Activated naive CD8-positive, alpha-beta T cell treated with anti-CD3 and anti-CD28 coated beads, Interleukin-2, amount 50 U/mL, for 24 hours (primary cell): Measurements from ENCODE around the gene CADM1.
"Not testable (repeated sequence)": the region's sequence is repeated elsewhere in the genome, so short reads cannot be mapped to it uniquely, and the experiment has no call there.

Source experiments
- ATAC-seq: fragments of 150-1000 bp; cut with Tn5 transposase; one replicate; pipeline ENCODE4 v1.10.0; 2021
- DNase-seq: peaks from one replicate; pipeline ENCODE4 v3.0.0; 2021
- H3K27ac Mint-ChIP-seq: one replicate; pipeline ENCODE4 v1.8.0; 2021; ENCODE audit warnings: mild to moderate bottlenecking, mixed read lengths
- H3K27me3 Mint-ChIP-seq: one replicate; pipeline ENCODE4 v1.8.0; 2021; ENCODE audit warnings: mixed read lengths
- H3K36me3 Mint-ChIP-seq: one replicate; pipeline ENCODE4 v1.8.0; 2021; ENCODE audit warnings: low read depth, mixed read lengths
- H3K4me1 Mint-ChIP-seq: one replicate; pipeline ENCODE4 v1.8.0; 2021; ENCODE audit warnings: mixed read lengths
- H3K4me3 Mint-ChIP-seq: one replicate; pipeline ENCODE4 v1.8.0; 2021; ENCODE audit warnings: mild to moderate bottlenecking, moderate library complexity, mixed read lengths
- H3K9me3 Mint-ChIP-seq: one replicate; pipeline ENCODE4 v1.8.0; 2021; ENCODE audit warnings: mixed read lengths

CADM1 gene

DNA sequence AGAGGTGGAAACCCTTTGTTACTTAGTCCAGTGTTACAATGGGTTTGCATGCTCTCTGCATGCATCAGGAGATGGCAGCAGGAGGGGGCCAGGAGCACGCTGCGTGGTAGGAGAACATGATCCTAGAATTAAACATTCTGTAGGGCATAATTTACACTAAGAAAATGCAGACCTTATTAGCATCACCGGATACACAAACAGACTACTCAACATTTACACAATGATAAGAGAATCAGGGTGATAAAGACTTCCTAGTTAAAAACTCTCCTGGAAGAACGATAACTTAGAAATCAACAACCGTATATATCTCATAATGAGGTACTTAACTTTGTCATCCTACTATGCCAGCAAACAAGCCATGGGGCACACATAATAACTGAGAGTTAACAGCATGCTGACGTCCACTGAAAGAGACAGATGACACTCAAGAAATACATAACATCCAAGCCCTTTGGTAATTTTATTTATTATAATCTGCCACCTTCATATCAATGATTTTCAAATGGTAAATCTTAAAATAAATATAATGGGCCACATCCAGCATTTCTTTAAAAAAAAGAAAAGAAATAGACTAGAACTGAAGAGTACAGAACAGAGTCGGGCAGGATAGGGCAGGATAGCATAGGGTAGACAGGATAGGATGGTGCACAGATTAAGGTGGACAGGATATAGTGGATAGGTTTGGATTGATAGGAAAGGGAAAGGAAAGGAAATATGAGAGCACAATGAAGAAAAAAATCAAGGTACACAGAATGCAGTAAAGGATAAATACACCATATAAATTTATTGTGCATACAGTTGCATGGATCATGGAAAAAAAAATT lies 27.5 kb downstream of the CADM1 start:
- H3K36me3 Mint-ChIP-seq = no peaks in the 10 kb centered on the region
- no peak for ATAC-seq
- peaks cover 3% of the 10 kb centered on the region for H3K9me3 Mint-ChIP-seq
- no peak overlapping the region for H3K27ac Mint-ChIP-seq
- H3K4me1 Mint-ChIP-seq = no peaks in the 10 kb centered on the region
- no peak overlapping the region for H3K4me3 Mint-ChIP-seq
- DNase-seq = no peak
- H3K27me3 Mint-ChIP-seq = peaks cover 3% of the 10 kb centered on the region

DNA sequence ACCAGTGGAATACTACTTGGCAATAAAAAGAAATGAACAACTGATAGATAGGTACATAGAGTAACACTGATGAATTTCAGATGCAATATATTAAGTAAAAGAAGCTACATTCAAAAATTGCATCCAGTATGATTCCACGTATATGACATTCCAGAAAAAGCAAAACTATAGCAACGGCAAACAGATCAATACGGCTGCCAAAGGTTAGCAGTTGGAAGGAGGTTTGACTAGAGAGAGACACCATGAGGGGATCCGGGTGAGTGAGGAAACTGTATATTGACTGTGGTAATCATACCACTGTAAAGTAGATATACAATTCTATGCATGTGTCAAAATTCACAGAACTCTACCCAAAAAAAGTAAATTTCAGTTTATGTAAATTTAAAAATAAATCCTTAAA lies 28.7 kb downstream of the CADM1 start:
- no peak overlapping the region for H3K4me3 Mint-ChIP-seq
- no peak overlapping the region for H3K27ac Mint-ChIP-seq

DNA sequence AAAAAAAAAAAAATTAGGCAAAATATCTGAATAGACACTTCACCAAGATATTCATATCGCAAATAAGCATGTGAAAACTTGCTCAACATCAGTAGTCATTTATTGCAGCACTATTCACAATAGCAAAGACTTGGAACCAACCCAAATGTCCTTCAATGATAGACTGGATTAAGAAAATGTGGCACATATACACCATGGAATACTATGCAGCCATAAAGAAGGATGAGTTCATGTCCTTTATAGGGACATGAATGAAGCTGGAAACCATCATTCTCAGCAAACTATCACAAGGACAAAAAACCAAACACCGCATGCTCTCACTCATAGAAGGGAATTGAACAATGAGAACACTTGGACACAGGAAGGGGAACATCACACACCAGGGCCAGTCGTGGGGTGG lies 29.9 kb downstream of the CADM1 start:
- not testable (repeated sequence) for H3K4me3 Mint-ChIP-seq, H3K9me3 Mint-ChIP-seq, H3K27ac Mint-ChIP-seq, H3K36me3 Mint-ChIP-seq, H3K4me1 Mint-ChIP-seq, H3K27me3 Mint-ChIP-seq, DNase-seq, ATAC-seq

More for the DNA sequence above, 28.7 kb downstream of the CADM1 start:
- Mint-ChIP-seq H3K36me3 (no peaks in the 10 kb centered on the region), H3K9me3 (peaks cover 5% of the 10 kb centered on the region), H3K4me1 (no peaks in the 10 kb centered on the region), H3K27me3 (peaks cover 6% of the 10 kb centered on the region)
- DNase-seq = no peak
- ATAC-seq = no peak

DNA sequence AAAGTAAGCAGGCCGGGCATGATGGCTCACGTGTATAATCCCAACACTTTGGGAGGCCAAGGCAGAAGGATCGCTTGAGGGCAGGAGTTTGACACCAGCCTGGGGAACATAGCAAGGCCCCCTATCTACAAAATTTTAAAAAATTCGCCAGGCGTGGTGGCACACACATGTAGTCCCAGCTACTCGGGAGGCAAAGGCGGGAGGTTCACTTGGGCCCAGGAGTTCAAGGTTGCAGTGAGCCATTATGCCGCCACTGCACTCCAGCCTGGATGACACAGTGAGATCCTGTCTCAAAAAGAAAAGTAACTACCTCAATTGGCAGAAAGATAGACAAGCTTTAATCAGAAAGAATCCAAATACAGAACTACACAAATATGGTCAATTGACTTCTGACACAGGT lies 31.0 kb downstream of the CADM1 start:
- no peaks in the 10 kb centered on the region for H3K36me3 Mint-ChIP-seq
- H3K27ac Mint-ChIP-seq = no peak overlapping the region
- peaks cover 8% of the 10 kb centered on the region for H3K9me3 Mint-ChIP-seq
- ATAC-seq (no peak), DNase-seq (no peak)
- H3K27me3 Mint-ChIP-seq = peaks cover 6% of the 10 kb centered on the region
- H3K4me1 Mint-ChIP-seq = no peaks in the 10 kb centered on the region
- no peak overlapping the region for H3K4me3 Mint-ChIP-seq

DNA sequence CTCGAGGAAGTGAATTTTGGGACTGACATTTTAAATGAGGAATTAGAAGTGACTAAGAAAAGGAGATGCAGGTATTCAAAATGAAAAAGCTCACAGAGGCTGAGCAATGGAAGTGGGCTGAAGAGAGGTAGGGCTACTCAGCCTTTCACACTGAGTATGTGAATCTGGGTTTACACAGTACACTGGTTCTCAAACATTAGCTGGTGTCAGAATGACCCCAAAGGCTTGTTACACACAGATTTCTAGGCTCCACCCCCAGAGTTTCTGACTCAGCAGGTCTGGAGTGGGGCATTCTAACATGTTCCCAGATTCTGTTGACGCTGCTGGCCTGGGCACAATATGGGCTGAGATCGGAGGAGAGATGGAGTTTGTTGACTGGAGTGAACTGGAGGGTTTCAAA lies 32.8 kb downstream of the CADM1 start:
- ATAC-seq (no peak), DNase-seq (no peak)
- H3K4me1 Mint-ChIP-seq = no peaks in the 10 kb centered on the region
- H3K9me3 Mint-ChIP-seq = peaks cover 8% of the 10 kb centered on the region
- no peaks in the 10 kb centered on the region for H3K36me3 Mint-ChIP-seq
- no peak overlapping the region for H3K4me3 Mint-ChIP-seq
- H3K27me3 Mint-ChIP-seq = peaks cover 8% of the 10 kb centered on the region
- H3K27ac Mint-ChIP-seq = no peak overlapping the region

DNA sequence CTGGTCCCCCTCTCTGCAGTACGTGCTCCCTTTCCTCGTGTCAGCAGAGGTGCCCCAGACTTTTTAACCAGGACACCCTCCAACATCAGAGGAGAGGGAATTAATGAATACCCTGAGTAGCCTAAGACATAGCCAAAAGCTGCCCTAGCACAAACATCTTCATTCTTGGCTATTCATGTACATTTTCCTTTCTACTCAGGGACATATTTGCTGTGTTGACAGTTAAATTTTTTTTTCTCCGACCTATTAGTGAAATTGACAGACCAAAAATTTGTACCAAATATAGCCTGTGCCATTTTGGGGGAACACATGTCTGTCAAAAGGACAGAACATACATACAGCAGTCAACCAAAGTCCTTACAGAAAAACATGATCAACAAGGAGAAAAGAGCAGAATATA lies 33.3 kb downstream of the CADM1 start:
- Mint-ChIP-seq H3K27me3 (peaks cover 8% of the 10 kb centered on the region), H3K4me3 (no peak overlapping the region), H3K36me3 (no peaks in the 10 kb centered on the region), H3K9me3 (peaks cover 8% of the 10 kb centered on the region), H3K27ac (no peak overlapping the region), H3K4me1 (no peaks in the 10 kb centered on the region)
- DNase-seq (no peak), ATAC-seq (no peak)

DNA sequence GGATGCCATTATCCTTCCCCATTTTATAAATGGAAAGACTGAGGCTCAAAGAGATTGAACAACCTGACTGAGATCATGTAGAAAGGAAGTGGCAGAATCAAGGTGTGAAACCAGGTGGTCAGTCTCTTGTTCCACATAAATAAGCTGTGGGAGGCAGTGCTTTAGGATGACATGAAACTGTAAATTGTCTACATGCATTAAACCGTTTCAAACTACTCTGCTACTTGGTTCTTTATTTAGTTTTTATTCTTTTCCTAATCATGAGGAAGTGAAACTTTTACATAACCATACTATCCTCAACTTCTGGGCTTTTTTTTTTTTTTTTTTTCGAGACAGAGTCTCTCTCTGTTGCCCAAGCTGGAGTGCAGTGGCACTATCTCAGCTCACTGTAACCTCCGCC lies 34.9 kb downstream of the CADM1 start:
- Mint-ChIP-seq H3K4me3 (no peak overlapping the region), H3K27me3 (peaks cover 8% of the 10 kb centered on the region), H3K9me3 (peaks cover 8% of the 10 kb centered on the region), H3K27ac (no peak overlapping the region), H3K4me1 (no peaks in the 10 kb centered on the region), H3K36me3 (no peaks in the 10 kb centered on the region)
- DNase-seq = no peak
- no peak for ATAC-seq

DNA sequence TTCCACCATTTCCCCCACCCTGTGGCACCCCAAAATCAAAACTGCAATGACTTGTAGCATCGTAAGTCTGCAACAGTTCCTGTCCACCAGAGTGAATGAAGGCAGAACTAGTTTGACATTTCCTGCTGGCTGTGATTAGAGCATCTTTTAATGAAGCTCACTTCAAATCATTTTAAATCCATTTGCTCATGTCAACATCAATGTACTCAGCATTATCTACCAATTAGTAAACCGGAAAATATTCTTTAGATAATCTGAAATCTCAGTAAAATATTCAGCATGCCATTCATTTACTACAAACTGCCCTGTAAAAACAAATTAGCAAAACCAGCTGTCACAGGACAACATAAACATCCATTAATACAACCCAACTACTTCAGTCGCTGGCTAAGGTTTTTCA lies 38.1 kb downstream of the CADM1 start:
- Mint-ChIP-seq H3K27me3 (peaks cover 4% of the 10 kb centered on the region), H3K4me1 (no peaks in the 10 kb centered on the region), H3K4me3 (no peak overlapping the region), H3K36me3 (no peaks in the 10 kb centered on the region), H3K27ac (no peak overlapping the region), H3K9me3 (peaks cover 4% of the 10 kb centered on the region)
- no peak for ATAC-seq
- DNase-seq = no peak

DNA sequence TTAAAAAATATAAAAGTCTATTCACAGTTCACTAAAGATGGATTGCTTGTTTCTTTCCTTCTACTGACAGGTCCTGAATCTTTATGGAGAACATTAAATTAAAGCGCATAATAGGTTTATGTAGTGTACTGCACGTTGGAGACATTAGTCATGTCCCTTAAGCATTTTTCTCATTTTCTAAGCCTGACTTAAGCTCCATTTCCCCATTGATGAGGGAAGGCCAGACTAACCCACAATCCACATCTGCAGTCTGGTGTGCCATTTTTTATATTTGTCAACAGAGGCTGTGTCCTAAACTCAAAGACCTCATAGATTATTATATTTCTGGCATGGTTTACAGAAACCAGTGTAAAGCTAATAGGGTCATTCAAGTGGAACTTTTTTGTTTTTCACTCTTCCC lies 39.9 kb downstream of the CADM1 start:
- no peak overlapping the region for H3K4me3 Mint-ChIP-seq
- peaks cover 3% of the 10 kb centered on the region for H3K27me3 Mint-ChIP-seq
- H3K4me1 Mint-ChIP-seq = no peaks in the 10 kb centered on the region
- H3K36me3 Mint-ChIP-seq = no peaks in the 10 kb centered on the region
- DNase-seq (no peak), ATAC-seq (no peak)
- H3K27ac Mint-ChIP-seq = no peak overlapping the region
- no peaks in the 10 kb centered on the region for H3K9me3 Mint-ChIP-seq

DNA sequence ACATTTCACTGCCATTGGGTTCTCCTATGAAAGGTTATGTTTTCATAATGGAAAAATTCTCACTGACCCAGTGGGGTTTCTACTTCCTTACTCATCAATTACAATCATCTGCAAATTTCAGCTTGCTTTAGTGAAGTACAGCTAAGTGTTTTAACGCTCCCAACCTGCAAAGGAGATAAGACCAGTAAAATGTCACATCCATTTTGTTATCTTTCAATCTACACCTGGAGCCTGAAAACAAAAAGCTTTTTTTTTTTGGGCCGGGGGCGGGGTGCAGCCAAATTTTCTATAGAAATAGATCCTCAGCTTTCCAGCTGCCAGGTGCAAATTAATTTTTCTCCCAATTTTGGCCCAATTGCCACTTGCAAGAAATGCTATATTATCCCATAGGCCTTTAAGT lies 40.6 kb downstream of the CADM1 start:
- DNase-seq = no peak
- no peak overlapping the region for H3K27ac Mint-ChIP-seq
- H3K27me3 Mint-ChIP-seq = peaks cover 3% of the 10 kb centered on the region
- H3K9me3 Mint-ChIP-seq = no peaks in the 10 kb centered on the region
- H3K36me3 Mint-ChIP-seq = no peaks in the 10 kb centered on the region
- no peak overlapping the region for H3K4me3 Mint-ChIP-seq
- no peaks in the 10 kb centered on the region for H3K4me1 Mint-ChIP-seq
- no peak for ATAC-seq

DNA sequence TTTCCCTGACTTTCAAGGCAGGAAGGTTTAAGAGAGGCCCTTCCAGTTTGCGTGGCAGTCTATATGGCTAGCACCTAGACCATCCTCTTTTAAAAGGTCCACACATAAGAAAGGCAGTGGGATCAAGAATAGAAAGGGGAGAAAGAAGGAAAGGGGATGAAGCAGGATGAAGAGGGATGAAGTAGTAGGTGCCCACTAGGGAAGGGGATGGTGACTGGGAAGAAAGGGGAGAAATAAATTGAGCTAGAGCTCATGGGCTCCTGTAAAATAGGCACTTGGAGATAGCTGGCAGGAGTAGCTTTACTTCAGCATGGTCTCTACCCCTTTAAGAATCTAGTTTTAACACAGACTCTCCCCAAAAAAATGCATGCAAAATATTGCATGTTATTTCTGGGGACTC lies 41.5 kb downstream of the CADM1 start:
- H3K4me3 Mint-ChIP-seq = no peak overlapping the region
- no peak overlapping the region for H3K27ac Mint-ChIP-seq
- DNase-seq = no peak

DNA sequence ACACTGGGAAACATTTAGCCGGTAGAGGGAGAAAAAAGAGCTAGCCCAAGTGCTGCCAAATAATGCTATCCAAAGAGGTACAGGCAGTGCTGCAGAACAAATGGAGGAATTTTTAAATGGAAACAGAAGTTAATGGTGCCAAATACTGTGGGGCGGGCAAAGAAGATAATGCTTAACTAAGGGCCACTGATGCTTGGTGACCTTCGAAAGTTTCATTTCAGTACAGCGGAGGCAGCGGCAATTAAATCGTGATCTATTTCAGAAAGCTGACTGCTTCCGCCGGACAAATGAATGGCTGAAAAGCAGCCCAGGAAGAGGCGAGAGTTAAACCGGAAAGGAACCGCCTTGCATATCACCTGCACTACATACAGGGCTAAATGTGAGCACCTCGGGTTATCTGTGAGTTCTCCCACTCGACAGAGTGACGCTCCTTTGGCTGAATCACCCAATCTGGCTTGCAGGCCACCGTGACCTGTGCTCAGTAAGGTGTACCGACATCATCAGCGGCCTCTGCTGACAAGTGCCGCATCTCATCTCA lies 42.1 kb downstream of the CADM1 start:
- H3K27me3 Mint-ChIP-seq = no peaks in the 10 kb centered on the region
- no peaks in the 10 kb centered on the region for H3K9me3 Mint-ChIP-seq
- no peaks in the 10 kb centered on the region for H3K36me3 Mint-ChIP-seq
- no peak overlapping the region for H3K4me3 Mint-ChIP-seq
- DNase-seq = no peak
- ATAC-seq = no peak
- no peak overlapping the region for H3K27ac Mint-ChIP-seq
- H3K4me1 Mint-ChIP-seq = no peaks in the 10 kb centered on the region

More for the DNA sequence above, 41.5 kb downstream of the CADM1 start:
- no peak for ATAC-seq
- Mint-ChIP-seq H3K27me3 (no peaks in the 10 kb centered on the region), H3K4me1 (no peaks in the 10 kb centered on the region), H3K36me3 (no peaks in the 10 kb centered on the region), H3K9me3 (no peaks in the 10 kb centered on the region)

DNA sequence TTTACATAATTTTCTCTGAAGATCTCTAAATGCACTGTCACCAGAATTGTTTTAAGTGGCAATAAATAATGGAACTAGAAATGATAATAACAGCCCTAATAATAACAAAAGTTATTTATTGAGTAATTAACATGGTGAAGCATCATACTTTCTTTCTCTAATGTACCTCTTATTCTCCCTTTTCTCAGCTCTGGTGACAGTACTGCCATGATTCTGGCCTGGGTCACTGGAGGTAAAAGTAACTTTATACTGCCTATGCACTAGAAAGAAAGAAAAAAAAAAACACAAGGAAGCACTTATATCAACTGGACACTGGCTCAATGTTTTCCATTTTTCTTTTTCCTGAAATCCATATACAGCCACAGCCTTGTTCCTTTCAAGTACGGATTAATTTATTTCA lies 43.7 kb downstream of the CADM1 start:
- Mint-ChIP-seq H3K4me1 (no peaks in the 10 kb centered on the region), H3K27ac (no peak overlapping the region), H3K27me3 (no peaks in the 10 kb centered on the region), H3K9me3 (no peaks in the 10 kb centered on the region), H3K36me3 (no peaks in the 10 kb centered on the region), H3K4me3 (no peak overlapping the region)
- DNase-seq (no peak), ATAC-seq (no peak)

DNA sequence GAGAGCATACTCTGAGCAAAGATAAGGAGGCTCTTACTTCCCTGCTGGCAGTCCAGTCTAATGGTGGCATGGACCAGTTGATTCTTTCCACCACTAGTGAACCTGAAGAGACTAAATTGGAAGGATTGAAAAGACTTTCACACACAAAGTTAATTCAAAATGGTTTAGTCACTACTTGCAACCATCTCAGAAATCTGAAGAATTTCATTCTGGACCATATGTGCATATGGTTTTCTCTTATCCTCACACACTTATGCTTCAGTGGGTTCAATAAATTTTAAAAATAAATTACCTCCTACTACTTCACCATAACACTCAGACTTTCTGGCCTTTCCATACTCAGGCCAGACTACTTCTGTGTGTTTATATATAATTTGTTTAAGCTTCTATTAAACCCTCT lies 44.7 kb downstream of the CADM1 start:
- ATAC-seq (no peak), DNase-seq (no peak)
- Mint-ChIP-seq H3K9me3 (no peaks in the 10 kb centered on the region), H3K4me1 (no peaks in the 10 kb centered on the region), H3K4me3 (no peak overlapping the region), H3K27me3 (no peaks in the 10 kb centered on the region), H3K27ac (no peak overlapping the region), H3K36me3 (no peaks in the 10 kb centered on the region)

DNA sequence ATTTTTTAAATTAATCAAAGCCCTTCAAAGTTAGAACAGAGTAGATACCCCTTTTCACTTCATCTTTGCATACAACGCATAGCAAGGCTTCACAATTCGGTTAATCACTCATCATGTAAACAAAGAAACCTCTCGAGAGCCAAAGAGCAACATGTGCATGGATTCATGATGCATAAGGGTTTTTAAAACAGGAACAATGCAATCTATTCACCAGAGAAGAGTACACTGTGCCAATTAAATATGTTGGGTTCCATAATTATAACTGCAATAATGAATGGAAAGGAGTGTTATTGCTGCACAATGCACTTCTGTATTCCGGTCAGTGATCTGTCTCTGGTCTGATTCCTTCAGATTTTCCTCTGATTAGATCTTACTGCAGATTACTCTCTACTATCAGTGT lies 45.3 kb downstream of the CADM1 start:
- H3K27me3 Mint-ChIP-seq = no peaks in the 10 kb centered on the region
- H3K4me3 Mint-ChIP-seq = no peak overlapping the region
- H3K36me3 Mint-ChIP-seq = no peaks in the 10 kb centered on the region
- no peak for ATAC-seq
- no peak for DNase-seq
- H3K4me1 Mint-ChIP-seq = no peaks in the 10 kb centered on the region
- no peak overlapping the region for H3K27ac Mint-ChIP-seq
- H3K9me3 Mint-ChIP-seq = no peaks in the 10 kb centered on the region

DNA sequence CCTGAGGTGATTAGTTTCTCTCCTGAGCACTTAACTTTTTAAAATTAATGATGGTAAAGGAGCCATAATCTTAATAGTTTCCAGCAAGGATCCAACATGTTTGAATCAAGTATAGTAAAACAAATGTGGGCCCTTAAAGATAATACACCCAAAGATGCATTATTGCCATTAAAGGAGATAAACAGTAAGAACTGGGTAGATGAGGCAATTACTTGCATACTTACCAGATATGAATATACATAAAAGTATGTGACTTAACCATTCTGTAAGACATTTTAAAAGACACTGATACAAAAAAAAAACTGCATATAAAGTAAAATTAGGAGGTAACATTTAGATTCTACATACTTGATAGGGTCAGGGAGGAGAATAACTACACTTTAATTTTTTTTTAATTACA lies 48.2 kb downstream of the CADM1 start:
- H3K27ac Mint-ChIP-seq = no peak overlapping the region
- H3K36me3 Mint-ChIP-seq = no peaks in the 10 kb centered on the region
- no peaks in the 10 kb centered on the region for H3K4me1 Mint-ChIP-seq
- H3K4me3 Mint-ChIP-seq = no peak overlapping the region
- no peak for ATAC-seq
- H3K27me3 Mint-ChIP-seq = no peaks in the 10 kb centered on the region
- H3K9me3 Mint-ChIP-seq = no peaks in the 10 kb centered on the region
- no peak for DNase-seq
